Measurements from ENCODE around the gene VPS72. TPM values are rescaled to one million over a fixed set of nuclear protein-coding genes. Genes with fewer than 3 reads are reported as not detected.

Gene VPS72
- total RNA-seq, 4 donors from 2014 or later = 62.2 to 95.8 (median 68.9) TPM

GRCh38 chr1:151134991-151135390 lies 55.0 kb downstream of the VPS72 start:
- H3K36me3 ChIP-seq = peaks cover 0 to 79% of the 10 kb centered on the region in 2 donors
- no peak overlapping the region for H3K4me3 ChIP-seq
- DNase-seq = no peak
- TF ChIP-seq POLR2A (IDR thresholded peaks at IDR 0.05) = no peak
- TF ChIP-seq, protein P1, sequence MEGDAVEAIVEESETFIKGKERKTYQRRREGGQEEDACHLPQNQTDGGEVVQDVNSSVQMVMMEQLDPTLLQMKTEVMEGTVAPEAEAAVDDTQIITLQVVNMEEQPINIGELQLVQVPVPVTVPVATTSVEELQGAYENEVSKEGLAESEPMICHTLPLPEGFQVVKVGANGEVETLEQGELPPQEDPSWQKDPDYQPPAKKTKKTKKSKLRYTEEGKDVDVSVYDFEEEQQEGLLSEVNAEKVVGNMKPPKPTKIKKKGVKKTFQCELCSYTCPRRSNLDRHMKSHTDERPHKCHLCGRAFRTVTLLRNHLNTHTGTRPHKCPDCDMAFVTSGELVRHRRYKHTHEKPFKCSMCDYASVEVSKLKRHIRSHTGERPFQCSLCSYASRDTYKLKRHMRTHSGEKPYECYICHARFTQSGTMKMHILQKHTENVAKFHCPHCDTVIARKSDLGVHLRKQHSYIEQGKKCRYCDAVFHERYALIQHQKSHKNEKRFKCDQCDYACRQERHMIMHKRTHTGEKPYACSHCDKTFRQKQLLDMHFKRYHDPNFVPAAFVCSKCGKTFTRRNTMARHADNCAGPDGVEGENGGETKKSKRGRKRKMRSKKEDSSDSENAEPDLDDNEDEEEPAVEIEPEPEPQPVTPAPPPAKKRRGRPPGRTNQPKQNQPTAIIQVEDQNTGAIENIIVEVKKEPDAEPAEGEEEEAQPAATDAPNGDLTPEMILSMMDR (IDR thresholded peaks at IDR 0.05 in 4 of 5, conservative IDR thresholded peaks at IDR 0.05 in 1 of 5) = no peak
- no peaks in the 10 kb centered on the region for H3K27me3 ChIP-seq
- H3K9me3 ChIP-seq = no peaks in the 10 kb centered on the region
- intact Hi-C loops (cut with DNase I; ENCODE audit: low total_unique reads) (no loop called here), in situ Hi-C loops (cut with MboI; ENCODE audit: low sequenced_read_pairs in 4 of 4) (no loop called here)
- peaks cover 6 to 8% of the 10 kb centered on the region in 2 donors for H3K4me1 ChIP-seq
- peak overlapping the region; percentile 33 to 98 (median 60) for H3K27ac ChIP-seq
- ATAC-seq = no peak

DNA sequence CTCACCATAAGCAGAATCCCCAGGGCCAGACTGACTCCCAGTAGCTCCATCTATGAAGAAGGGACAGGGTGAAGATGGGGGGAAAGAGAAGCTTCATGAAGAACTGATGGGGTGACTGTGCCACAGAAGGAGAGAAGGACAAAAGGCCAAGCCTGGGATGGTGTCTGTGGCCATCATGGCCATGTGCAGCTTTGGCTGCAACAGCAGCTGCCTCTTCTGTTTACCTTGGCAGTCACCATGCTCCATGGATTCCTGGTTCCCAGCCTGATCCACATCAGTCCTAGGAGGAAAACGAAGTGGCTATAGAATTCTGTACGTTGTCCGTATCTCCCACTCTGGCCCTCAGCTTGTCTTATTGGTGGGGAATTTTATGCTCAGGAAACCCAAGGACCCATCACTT lies 55.6 kb downstream of the VPS72 start:
- Histone ChIP-seq H3K4me3 (no peak overlapping the region), H3K4me1 (peaks cover 6 to 8% of the 10 kb centered on the region in 2 donors), H3K27me3 (no peaks in the 10 kb centered on the region), H3K36me3 (peaks cover 0 to 73% of the 10 kb centered on the region in 2 donors), H3K27ac (peak overlapping the region; percentile 33 to 98 (median 60)), H3K9me3 (no peaks in the 10 kb centered on the region)
- DNase-seq = peak in 1 of 2 donors; percentile 19
- intact Hi-C loops (cut with DNase I; ENCODE audit: low total_unique reads) (no loop called here), in situ Hi-C loops (cut with MboI; ENCODE audit: low sequenced_read_pairs in 4 of 4) (no loop called here)
- no peak for TF ChIP-seq POLR2A (IDR thresholded peaks at IDR 0.05)
- TF ChIP-seq, protein P1 (IDR thresholded peaks at IDR 0.05 in 4 of 5, conservative IDR thresholded peaks at IDR 0.05 in 1 of 5) = no peak
- ATAC-seq = peak in 1 of 2 donors; percentile 25

DNA sequence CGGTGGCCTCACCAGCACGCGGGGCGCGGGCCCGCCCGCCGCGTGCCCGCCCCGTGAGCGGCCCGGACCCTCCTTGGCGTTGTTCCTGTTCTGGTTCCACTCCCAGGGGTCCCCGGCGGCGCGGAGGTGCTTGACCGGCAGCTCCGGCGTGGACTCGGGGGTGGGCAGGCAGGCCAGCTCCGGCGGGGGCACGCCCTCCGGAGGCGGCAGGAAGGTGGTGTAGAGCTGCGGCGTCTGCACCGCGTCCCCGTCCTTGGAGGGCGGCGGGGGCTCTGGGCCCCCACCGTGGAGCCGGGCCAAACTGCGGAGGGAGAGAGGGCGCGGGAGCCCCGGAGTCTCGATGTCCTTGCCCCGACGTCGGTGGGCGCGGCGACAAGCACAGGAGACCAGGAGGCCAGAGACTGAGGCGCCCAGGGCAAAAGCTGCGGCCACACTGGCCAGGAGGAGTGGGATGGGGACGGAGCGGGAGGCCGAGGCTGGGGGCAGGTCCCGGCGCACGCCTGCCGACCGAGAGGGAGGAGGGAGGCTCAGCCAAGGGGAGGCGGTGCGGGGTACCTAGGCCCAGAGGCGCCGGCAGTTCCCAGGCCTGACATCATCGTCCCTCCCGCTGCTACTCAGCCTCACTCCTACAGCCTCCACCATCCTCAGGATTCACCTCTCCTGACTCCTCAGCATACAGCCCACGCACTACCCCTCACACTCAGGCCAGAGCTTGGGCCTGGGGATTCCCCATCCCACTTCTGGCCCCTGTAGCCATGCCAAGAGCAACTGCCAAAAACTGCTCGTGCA lies 56.8 kb downstream of the VPS72 start:
- Histone ChIP-seq H3K4me1 (peaks cover 6 to 8% of the 10 kb centered on the region in 2 donors), H3K27me3 (no peaks in the 10 kb centered on the region), H3K4me3 (no peak overlapping the region), H3K36me3 (peaks cover 0 to 61% of the 10 kb centered on the region in 2 donors), H3K9me3 (no peaks in the 10 kb centered on the region), H3K27ac (peak overlapping the region in 2 of 4 donors; percentile 54 to 98)
- intact Hi-C loops (cut with DNase I; ENCODE audit: low total_unique reads) = no loop called here
- in situ Hi-C loops (cut with MboI; ENCODE audit: low sequenced_read_pairs in 4 of 4) = no loop called here
- ATAC-seq = no peak
- TF ChIP-seq, protein P1 (IDR thresholded peaks at IDR 0.05 in 4 of 5, conservative IDR thresholded peaks at IDR 0.05 in 1 of 5) = no peak
- no peak for TF ChIP-seq POLR2A (IDR thresholded peaks at IDR 0.05)
- DNase-seq = peak in 1 of 2 donors; percentile 19

DNA sequence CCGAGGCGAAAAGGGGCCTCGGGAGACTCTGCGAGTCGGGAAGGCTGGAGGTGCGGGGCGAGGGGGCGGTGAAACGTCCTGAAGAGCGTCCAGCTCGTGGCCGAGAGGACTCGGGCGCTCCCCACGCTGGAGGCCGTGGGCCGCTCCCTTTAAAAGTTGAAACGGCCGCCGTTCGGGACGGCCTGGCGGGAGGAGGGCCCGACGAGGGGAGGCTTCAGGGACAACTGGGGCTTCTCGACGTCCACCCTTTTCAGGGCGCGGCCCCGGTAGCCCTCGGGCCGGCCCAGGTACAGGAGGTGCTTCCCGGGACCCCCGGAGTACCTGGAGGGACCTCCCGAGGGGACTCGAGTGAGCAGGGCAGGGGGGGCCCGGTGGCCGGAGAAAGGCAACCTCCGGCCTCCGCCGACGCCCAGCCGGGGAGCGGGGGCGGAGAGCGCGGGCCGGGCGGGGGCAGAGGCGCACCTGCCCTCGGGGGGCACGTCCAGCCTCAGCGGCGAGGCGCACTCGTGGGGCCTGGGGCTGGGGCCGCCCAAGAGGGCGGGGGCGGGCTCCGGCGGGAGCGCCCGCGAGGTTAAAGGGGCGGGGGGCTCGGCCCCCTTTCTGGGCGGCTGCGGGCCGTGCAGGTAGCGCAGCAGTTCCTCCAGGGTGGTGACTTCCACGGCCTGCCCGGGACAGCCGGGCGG lies 57.5 kb downstream of the VPS72 start:
- TF ChIP-seq POLR2A (IDR thresholded peaks at IDR 0.05) = no peak
- TF ChIP-seq, protein P1 (IDR thresholded peaks at IDR 0.05 in 4 of 5, conservative IDR thresholded peaks at IDR 0.05 in 1 of 5) = no peak
- in situ Hi-C loops (cut with MboI; ENCODE audit: low sequenced_read_pairs in 4 of 4) (no loop called here), intact Hi-C loops (cut with DNase I; ENCODE audit: low total_unique reads) (no loop called here)
- H3K9me3 ChIP-seq = no peaks in the 10 kb centered on the region
- H3K4me3 ChIP-seq = peak overlapping the region in 3 of 4 donors; percentile 16 to 47 (median 36)
- H3K27me3 ChIP-seq = no peaks in the 10 kb centered on the region
- H3K27ac ChIP-seq = peak overlapping the region; percentile 53 to 98 (median 68)
- peak in 1 of 2 donors; percentile 13 for DNase-seq
- peaks cover 0 to 54% of the 10 kb centered on the region in 2 donors for H3K36me3 ChIP-seq
- ATAC-seq = no peak
- peaks cover 0 to 8% of the 10 kb centered on the region in 2 donors for H3K4me1 ChIP-seq
